HG03060 (cell line): ENCODE results near the gene CELA2B.
"Not testable (repeated sequence)": the region's sequence is repeated elsewhere in the genome, so short reads cannot be mapped to it uniquely, and the experiment has no call there.

ENCODE experiments used
- ATAC-seq: cut with Tn5 transposase; IDR thresholded peaks from one replicate; pipeline ENCODE4 v1.9.1; 2021; ENCODE audit warnings: low read depth, moderate number of reproducible peaks; ENCODE audit not compliant: unreplicated experiment

Gene CELA2B

GRCh38 chr1:15492596-15492995 lies 16.7 kb downstream of the CELA2B start:
- no peak for ATAC-seq

DNA sequence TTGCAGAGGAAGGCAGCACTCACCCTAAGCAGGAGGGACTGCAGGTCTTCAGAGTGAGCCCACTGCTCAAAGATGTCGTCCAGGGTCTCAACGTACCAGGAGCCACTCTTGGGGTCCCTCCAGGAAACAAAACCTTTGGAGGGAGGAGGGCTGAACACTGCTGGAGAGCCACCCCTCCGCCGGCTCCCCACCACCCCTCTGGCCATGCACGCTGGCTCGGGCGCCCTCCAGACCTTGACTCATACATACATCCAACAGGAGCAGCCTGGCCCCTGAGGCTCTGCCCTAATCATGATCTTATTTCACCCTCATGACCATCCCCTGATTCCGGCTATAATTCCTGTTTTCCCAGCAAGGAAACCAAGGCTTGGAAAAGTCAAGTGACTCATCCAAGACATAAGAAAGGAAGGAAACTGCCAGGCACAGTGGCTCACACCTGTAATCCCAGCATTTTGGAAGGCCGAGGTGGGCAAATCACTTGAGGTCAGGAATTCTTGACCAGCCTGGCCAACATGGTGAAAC lies 18.0 kb downstream of the CELA2B start:
- ATAC-seq, result no peak

DNA sequence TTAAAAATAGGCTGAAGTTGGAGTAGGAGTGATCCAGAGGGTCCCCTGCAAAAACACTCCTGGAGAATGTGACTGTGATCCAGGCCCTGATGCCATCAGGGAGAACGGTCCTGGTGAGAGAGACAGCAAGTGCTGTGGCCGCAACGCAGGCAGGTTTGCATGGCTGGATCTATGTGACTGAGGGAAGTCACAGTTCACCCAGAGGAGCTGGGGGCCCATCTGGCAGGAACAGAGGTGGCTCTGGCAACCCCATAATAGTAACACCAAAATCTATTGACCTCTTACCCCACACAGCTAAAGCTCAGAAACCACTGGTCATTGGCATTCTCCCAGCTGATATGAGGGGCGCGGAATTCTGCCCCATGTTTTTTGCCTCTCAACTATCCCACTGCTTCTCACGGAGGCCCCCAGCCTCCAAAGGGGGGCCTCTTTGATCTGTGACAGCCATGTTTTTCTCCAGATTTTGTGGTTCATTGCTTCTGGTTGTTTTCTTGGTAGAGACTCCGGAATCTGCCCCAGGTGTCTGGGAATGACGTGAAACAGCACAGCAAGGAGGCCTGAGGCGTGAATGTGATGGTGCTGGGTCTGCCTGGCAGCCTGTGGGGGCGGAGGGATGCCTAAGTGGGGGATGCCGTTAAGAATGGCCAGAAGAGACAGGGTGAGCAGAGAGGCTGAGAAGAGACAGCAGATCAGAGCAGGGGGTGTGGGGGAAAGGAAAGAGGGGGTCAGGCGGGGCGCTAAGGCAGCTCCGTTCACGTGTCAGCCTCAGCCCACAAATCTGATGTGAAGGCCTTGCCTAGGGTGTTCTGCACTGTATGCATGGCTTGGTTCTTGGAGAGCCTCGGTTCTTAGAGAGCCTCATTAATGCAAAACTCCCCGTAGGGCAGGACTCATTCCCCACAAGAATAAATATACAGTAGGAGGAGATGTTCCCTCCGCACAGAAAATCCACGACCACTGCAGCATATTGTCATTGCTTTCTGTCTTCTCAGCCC lies 24.6 kb downstream of the CELA2B start:
- ATAC-seq, result no peak

DNA sequence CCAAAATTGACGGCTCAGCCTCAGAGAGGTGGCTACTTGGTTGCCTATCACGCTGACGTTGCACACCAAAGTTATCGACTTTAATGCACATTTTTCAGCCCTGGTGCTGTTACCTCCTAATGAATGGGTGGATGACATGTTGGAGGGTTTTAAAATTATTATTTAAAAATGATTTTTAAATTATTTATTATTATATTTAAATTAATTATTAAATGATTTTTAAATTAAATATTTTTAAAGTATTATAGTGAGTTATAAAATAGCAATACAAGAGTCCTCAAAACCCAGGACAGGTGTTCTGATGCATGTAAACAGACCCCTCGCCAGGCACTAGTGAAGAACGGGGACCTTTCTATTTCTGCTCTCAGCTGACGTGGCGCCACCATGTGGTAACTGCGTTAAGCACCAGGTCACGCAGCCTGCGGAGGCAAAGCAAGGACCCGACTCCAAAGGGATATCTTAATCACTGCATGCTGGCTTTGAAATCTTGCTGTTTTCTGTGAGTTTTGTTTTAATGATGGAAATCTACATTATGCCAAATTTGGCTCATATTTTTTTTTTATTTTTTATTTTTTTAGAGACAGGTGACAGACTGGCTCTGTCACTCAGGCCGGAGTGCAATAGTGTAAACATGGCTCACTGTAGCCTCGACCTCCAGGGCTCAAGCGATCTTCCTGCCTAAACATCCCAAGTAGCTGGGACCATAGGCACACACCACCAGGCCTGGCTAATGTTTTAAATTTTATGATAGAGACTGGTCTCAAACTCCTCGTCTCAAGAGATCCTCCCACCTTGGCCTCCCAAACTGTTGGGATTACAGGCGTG lies 25.5 kb downstream of the CELA2B start:
- ATAC-seq, result no peak

- no peak for ATAC-seq
Measured at GRCh38 chr1:15504436-15504835, 28.5 kb downstream of the CELA2B start.

DNA sequence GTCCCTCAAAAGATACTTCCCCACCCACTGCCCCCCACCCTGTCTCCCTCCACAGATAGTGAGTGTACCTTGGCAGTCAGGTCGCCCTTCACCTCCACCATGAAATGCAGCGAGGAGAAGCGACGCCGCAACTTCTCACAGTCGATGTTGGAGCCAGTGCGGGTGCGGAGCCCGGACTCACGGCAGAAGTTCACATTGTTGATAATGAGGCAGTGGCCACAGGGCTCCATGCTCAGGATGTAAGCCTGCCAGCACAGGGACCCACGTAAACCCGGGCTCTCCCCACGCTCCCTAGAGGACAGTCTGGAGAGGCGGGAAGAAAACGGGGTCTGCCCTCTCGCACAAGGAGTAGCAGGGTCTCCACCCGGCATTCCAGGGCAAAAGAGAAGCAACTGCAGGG lies 30.9 kb downstream of the CELA2B start:
- ATAC-seq, result no peak

GRCh38 chr1:15507278-15507677 lies 31.4 kb downstream of the CELA2B start:
- no peak for ATAC-seq

DNA sequence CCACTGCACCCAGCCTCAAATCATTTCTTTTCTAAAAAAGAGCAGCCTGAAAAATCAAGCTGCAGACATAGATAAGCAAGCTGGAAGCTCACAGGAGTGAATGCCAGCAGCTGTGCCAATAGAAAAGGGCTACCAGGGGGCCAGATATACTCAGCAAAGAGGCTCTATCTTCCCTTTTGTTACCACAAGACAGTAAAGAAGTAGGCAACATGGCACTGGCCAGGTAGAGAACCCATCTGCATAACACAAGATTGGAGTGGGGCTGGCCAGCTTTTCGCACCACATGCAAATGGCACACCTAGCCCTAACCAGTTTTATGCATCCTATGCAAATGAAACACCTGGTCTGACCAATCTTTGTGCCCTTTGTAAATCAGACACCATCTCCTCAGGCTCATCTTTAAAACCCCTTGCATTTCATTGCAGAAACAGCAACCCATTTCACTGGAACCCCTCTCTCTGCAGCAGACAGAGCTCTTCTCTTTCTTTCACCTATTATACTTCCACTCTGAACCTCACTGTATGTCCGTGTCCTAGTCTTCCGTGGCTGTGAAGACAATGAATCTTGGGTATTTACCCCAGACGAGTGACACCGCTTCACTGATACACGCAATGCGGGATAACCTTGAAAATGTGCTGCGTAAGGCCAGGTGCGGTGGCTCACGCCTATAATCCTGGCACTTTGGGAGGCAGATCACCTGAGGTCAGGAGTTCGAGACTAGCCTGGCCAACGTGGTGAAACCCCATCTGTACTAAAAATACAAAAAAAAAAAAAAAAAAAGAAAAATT lies 33.0 kb downstream of the CELA2B start:
- no peak for ATAC-seq

DNA sequence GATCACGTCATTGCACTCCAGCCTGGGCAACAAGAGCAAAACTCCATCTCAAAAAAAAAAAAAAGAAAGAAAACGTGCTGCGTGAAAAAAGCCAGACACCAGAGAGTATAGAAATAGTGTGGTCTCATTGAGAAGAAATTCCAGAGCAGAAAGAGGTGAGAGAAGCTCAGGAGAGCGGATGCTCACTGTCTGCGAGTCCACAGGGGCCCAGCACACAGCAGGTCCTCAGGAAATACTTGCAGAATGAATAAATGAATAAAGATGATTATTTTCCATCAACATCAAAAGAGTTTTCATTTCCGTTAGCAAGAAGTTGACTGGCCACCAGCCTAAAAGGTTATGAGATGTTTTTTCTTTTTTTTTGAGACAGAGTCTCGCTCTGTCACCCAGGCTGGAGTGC lies 33.7 kb downstream of the CELA2B start:
- ATAC-seq, result no peak

- ATAC-seq, result no peak
Measured at GRCh38 chr1:15510611-15511405, 34.9 kb downstream of the CELA2B start.

DNA sequence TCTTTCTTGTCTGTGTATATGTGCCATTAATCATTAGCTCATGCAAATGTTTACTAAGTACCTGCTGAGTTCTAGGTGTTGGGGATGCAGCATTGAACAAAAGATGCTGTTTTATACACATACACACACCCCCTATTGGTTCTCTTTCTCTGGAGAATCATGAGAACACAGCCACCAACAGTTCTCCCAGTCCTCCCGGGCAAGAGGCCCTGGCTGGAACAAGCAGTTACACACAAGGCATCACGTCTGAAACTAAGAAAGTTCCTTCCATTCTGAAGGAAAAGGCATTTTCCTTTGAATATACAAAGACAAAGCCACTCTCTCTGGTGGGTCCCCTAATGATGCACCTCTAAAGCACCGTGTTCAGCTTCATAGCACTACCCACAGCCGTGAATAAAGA lies 37.3 kb downstream of the CELA2B start:
- ATAC-seq, result no peak

DNA sequence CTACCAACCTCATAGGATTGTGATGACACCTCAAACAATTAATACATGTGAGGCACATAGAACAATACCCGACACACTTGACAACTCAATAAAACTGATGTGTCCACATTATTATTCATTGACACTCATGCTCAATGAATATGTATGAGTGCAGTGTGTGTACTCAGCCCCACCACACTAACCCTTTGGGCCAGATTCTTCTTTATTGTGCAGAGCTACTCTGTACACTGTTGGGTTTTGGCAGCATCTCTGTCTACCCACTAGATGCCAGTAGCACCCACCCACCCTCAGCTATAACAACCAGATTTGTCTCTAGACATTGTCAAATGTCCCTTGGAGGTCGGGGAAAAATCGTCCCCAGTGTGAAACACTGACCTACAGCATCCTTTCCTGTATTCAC lies 38.0 kb downstream of the CELA2B start:
- no peak for ATAC-seq

GRCh38 chr1:15514557-15514956 lies 38.7 kb downstream of the CELA2B start:
- ATAC-seq, result not testable (repeated sequence)

GRCh38 chr1:15515022-15515663 lies 39.2 kb downstream of the CELA2B start:
- ATAC-seq, result no peak

- ATAC-seq, result no peak
Measured at GRCh38 chr1:15519625-15520024, 43.7 kb downstream of the CELA2B start.

DNA sequence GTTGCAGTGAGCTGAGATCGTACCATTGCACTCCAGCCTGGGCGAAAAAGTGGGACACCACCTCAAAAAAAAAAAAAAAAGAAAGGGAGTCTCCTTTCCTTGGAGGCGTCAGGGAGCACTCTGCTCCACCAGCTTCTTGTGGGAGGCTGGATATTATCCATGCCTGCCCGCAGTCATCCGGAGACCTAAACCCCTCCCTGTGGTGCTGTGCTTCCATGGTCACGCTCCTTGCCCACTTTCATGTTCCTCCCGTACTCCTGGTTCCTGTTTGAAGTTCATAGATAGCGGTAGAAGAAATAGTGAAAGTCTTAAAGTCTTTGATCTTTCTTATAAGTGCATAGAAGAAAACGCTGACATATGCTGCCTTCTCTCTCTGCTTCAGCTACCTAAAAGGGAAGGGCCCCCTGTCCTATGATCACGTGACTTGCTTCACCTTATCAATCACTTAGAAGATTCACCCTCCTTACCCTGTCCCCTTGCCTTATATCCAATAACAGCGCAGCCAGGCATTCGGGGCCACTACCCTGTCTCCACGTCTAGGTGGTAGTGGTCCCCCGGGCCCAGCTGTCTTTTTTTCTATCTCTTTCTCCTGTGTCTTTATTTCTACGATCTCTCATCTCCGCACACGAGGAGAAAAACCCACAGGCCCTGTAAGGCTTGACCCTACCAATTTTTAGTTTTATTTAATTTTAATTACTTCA lies 45.5 kb downstream of the CELA2B start:
- not testable (repeated sequence) for ATAC-seq

DNA sequence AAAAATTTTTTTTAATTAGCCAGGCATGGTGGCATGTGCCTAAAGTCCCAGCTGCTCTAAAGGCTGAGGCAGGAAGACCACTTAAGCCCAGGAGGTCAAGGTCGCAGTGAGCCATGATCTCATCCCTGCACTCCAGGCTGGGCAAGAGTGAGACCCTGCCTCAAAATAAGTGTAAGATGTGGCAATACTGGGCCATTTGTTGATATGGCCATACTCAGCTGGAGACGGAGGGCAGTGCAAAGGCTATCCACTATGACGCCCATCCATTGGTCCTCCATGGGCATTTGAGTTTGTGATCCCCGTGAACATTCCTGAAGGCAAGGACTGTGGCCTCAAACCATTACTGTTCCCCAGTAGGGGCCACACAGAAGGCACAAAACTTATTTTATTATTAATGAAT lies 46.6 kb downstream of the CELA2B start:
- no peak for ATAC-seq
